ENCODE results near the gene COQ10A.

DNA sequence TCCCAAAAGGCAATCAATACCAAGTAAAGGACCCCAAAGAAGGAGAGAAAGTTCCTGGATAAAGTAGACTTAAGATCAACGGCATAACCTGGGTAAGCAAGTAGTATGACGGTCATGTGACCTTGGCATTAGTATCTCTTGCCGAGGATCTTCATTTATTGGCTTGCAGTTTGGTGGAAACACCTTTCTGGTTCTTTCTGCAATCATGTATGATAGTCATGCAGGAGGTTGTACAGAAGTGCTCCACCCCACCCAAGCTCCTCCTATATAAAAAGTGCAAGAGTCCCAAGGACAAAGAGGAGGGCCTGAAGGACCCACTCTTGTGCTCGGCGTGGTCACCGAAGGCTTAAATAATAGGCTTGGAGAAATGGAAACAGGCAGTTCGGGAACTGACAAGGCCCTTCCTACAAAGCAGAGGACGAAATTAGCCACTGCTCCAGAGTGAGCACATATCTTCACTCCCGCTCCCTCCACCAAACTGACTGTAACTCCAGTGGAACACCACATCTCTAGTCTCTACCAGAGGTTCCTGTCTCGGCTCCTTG lies 32.6 kb downstream of the COQ10A start:
- no peak for TF ChIP-seq EZH2 (IDR thresholded peaks at IDR 0.05; ENCODE audit: insufficient read depth, poor library complexity, severe bottlenecking)
- no peak for TF ChIP-seq EZH2phosphoT487 (IDR thresholded peaks at IDR 0.05; ENCODE audit: insufficient read depth, low read depth)
